ENCODE results near the gene TRERF1.

GRCh38 chr6:42406306-42407280 is 45.1 kb downstream of the TRERF1 start:
- TF ChIP-seq POLR2AphosphoS5 (IDR thresholded peaks at IDR 0.05; ENCODE audit: borderline replicate concordance, low read depth, low read length) (no peak), EZH2 (IDR thresholded peaks at IDR 0.05) (no peak), FOXP2 (optimal IDR thresholded peaks at IDR 0.05; ENCODE audit: control extremely low read depth, extremely low read length, insufficient read depth) (no peak)

Measured in SK-N-MC (cell line).